Measurements from ENCODE around the gene TENM4. TPM values are rescaled to one million over a fixed set of nuclear protein-coding genes. Genes with fewer than 3 reads are reported as not detected.
A peak's percentile ranks its signal among the peaks of the same experiment; 100 is the strongest.

TENM4 gene
- total and polyA plus RNA-seq, 2 experiments from 2014 or later, result 19.0 to 105 TPM

DNA sequence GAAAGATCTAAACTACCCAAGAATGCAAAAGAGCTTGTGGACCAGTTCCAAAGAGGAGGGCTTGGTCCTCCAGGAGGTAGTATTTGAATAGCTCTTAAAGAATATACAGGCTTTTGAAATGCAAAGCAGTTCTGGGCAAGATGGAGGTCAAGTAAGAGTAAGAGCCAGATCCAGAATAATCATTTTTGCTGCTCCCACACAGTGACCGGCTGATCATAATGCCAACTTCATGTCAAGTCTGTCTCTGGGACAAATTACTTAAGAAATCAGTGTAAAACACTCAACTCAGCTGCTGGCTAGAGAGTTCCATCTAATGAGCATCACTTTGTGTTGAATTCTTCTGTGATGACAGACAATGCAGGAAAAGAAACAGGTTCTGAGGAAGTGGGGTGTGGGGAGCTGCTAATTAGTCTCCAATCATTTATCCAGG is 615.2 kb downstream of the TENM4 start:
- Histone ChIP-seq H3K36me3 (no peaks in the 10 kb centered on the region), H3K27ac (no peak overlapping the region), H3K27me3 (no peaks in the 10 kb centered on the region), H3K9me3 (ENCODE audit: low read depth) (no peaks in the 10 kb centered on the region), H3K4me1 (ENCODE audit: low read depth) (peaks cover 7% of the 10 kb centered on the region), H3K4me3 (no peak overlapping the region)
- DNase-seq (ENCODE audit: low read depth in 1 of 2, low spot score in 1 of 2), result peak in 1 of 2 donors; percentile 22
- TF ChIP-seq, protein P1, sequence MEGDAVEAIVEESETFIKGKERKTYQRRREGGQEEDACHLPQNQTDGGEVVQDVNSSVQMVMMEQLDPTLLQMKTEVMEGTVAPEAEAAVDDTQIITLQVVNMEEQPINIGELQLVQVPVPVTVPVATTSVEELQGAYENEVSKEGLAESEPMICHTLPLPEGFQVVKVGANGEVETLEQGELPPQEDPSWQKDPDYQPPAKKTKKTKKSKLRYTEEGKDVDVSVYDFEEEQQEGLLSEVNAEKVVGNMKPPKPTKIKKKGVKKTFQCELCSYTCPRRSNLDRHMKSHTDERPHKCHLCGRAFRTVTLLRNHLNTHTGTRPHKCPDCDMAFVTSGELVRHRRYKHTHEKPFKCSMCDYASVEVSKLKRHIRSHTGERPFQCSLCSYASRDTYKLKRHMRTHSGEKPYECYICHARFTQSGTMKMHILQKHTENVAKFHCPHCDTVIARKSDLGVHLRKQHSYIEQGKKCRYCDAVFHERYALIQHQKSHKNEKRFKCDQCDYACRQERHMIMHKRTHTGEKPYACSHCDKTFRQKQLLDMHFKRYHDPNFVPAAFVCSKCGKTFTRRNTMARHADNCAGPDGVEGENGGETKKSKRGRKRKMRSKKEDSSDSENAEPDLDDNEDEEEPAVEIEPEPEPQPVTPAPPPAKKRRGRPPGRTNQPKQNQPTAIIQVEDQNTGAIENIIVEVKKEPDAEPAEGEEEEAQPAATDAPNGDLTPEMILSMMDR (IDR thresholded peaks at IDR 0.05; ENCODE audit: low read depth, low read length), result no peak

DNA sequence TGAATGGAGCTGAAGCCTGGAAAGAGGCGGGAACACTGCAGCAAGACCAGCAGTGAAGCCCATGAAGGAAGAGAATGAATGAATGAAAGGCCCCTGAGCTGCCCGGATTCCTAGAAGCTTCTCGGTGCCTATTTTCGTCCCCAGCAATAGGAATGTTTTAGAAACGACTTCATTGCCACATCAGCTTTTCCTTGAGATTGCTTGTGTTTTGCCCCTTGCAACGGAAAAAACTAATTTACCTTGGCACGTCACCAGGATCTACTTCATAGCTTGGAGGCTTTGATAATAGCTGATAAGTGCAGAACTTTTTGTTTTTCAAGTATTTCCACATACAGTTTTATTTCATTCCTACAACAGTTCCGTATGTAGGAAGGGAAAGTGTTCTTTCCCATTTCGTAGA is 617.2 kb downstream of the TENM4 start:
- H3K36me3 ChIP-seq, result no peaks in the 10 kb centered on the region
- no peak overlapping the region for H3K27ac ChIP-seq
- peak in 1 of 2 donors; percentile 74 for DNase-seq (ENCODE audit: low read depth in 1 of 2, low spot score in 1 of 2)
- TF ChIP-seq, protein P1 (IDR thresholded peaks at IDR 0.05; ENCODE audit: low read depth, low read length), result no peak
- no peak overlapping the region for H3K4me3 ChIP-seq
- H3K4me1 ChIP-seq (ENCODE audit: low read depth), result peaks cover 19% of the 10 kb centered on the region
- no peaks in the 10 kb centered on the region for H3K27me3 ChIP-seq
- no peaks in the 10 kb centered on the region for H3K9me3 ChIP-seq (ENCODE audit: low read depth)

DNA sequence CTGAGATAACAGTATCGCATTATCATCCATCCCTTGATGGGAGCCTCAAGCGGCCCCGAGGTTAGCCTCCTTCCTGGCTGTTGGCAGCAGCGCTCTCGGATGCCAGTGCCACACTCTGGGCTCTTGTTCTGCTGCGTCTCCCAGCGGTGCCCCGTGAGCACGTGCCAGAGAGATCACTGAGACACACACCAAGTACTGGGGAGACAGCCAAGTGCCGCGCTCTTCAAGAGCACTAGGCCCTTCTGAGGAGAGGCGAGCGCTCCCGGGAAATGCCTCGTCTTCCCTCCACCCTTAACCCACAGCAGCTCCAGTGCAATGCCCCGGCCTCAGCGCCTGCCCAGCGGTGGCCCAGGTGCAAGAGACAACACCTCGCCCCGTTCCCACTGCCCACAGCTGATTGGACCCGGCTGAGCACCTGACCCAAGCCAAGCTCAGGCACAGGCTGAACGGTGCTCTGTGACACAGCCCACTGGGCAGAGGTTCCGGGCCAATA is 617.9 kb downstream of the TENM4 start:
- TF ChIP-seq, protein P1 (IDR thresholded peaks at IDR 0.05; ENCODE audit: low read depth, low read length), result no peak
- no peak for DNase-seq (ENCODE audit: low read depth in 1 of 2, low spot score in 1 of 2)

DNA sequence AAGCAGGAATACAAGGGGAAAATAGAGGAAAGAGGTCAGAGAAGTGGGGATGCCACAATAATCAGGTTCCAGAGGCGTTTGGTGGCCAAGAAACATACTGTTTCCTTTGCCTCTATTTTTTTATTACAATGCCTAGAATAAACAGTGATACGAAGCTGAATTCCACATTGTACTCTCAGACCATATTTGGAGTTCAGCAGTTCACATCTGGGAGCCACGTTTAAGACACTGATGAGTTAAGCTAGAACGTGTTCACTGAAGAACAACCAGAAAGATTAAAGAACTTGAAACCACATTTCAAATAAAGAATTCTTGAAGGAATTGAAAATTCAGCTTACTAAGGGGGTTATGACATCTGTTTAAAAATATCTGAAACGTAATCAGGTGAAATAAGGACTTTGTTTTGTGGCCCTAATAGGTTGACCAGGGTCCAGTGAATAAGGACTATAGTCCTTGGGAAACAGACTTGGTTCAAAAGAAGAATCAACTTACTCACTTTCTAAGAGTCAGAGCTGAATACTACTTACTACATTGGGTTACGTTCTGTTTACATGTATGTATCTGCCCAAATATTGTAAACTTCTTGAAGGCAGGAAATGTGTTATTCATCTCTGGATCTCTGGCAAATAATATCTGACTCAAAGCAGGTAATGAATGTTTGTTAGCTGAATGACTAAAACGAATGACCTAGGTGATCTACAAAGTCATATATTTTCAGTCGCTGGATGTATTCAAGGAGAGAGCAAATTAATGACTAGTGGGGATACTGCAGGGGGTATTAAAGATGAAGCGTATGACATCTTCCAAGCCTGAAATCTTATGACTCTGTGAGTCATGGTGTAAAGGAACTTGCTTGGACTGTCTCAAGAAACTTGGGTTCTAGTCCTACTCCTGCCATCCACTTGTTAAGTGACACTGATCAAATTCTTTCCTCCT is 619.2 kb downstream of the TENM4 start:
- no peak for DNase-seq (ENCODE audit: low read depth in 1 of 2, low spot score in 1 of 2)
- TF ChIP-seq, protein P1 (IDR thresholded peaks at IDR 0.05; ENCODE audit: low read depth, low read length), result no peak
- H3K9me3 ChIP-seq (ENCODE audit: low read depth), result no peaks in the 10 kb centered on the region
- H3K27ac ChIP-seq, result no peak overlapping the region
- H3K27me3 ChIP-seq, result no peaks in the 10 kb centered on the region
- H3K4me1 ChIP-seq (ENCODE audit: low read depth), result peaks cover 12% of the 10 kb centered on the region
- no peaks in the 10 kb centered on the region for H3K36me3 ChIP-seq
- H3K4me3 ChIP-seq, result no peak overlapping the region

More for the DNA sequence above, 617.9 kb downstream of the TENM4 start:
- Histone ChIP-seq H3K36me3 (no peaks in the 10 kb centered on the region), H3K4me3 (no peak overlapping the region), H3K27me3 (no peaks in the 10 kb centered on the region), H3K27ac (no peak overlapping the region), H3K4me1 (ENCODE audit: low read depth) (peaks cover 17% of the 10 kb centered on the region), H3K9me3 (ENCODE audit: low read depth) (no peaks in the 10 kb centered on the region)

DNA sequence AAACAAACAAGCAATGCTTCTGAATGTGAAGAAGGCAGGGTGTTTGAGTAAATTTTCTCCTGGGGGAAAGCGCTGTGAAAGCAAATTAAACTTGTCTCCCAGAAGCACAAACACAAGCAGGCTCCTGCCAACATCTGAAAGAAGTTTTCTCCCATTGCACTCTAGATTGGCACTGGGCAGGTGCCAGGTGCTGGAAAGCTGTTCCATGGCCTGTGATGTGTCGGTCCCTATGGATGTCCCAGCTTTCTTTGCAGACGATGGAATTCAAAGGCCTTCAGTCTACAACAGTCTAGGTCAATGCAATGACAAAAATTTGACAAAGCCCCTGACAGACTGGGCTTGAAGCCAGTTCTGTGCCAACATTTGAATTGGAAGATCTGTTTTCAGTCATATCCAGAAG is 620.1 kb downstream of the TENM4 start:
- H3K36me3 ChIP-seq, result no peaks in the 10 kb centered on the region
- no peak overlapping the region for H3K27ac ChIP-seq
- TF ChIP-seq, protein P1 (IDR thresholded peaks at IDR 0.05; ENCODE audit: low read depth, low read length), result no peak
- no peaks in the 10 kb centered on the region for H3K9me3 ChIP-seq (ENCODE audit: low read depth)
- DNase-seq (ENCODE audit: low read depth in 1 of 2, low spot score in 1 of 2), result no peak
- H3K4me1 ChIP-seq (ENCODE audit: low read depth), result peaks cover 12% of the 10 kb centered on the region
- H3K4me3 ChIP-seq, result no peak overlapping the region
- H3K27me3 ChIP-seq, result no peaks in the 10 kb centered on the region

All from cardiac muscle cell (in vitro differentiated cells and primary cell).